Mesendoderm (in vitro differentiated cells): Measurements from ENCODE around the gene ASPSCR1.

Source experiments
- DNase-seq: peaks from one replicate; pipeline ENCODE4 v3.0.0; 2013
- H2AK5ac ChIP-seq: 2 replicates; pipeline ENCODE4 v1.6.1; 2013; ENCODE audit warnings: low read length, inconsistent platforms
- H2BK120ac ChIP-seq: 2 replicates; pipeline ENCODE4 v1.6.1; 2013; ENCODE audit warnings: low read depth, mild to moderate bottlenecking, low read length, moderate library complexity, mixed read lengths
- H2BK15ac ChIP-seq: replicated peaks from 2 replicates; pipeline ENCODE4 v1.6.1; 2013; ENCODE audit warnings: low read depth, mild to moderate bottlenecking, moderate library complexity
- H2BK5ac ChIP-seq: 2 replicates; pipeline ENCODE4 v1.6.1; 2013; ENCODE audit warnings: low read length, inconsistent platforms
- H3K18ac ChIP-seq: 2 replicates; pipeline ENCODE4 v1.6.1; 2013; ENCODE audit warnings: mild to moderate bottlenecking, low read length, mixed read lengths
- H3K23ac ChIP-seq: one replicate; pipeline ENCODE4 v1.6.1; 2013; ENCODE audit warnings: low read length
- H3K27ac ChIP-seq: 2 replicates; pipeline ENCODE4 v1.5.1; 2013; ENCODE audit warnings: low read depth, mild to moderate bottlenecking, inconsistent platforms, low read length, moderate library complexity
- H3K27me3 ChIP-seq: 2 replicates; pipeline ENCODE4 v1.6.1; 2013; ENCODE audit warnings: low read length, control low read depth, mild to moderate bottlenecking, inconsistent platforms; ENCODE audit not compliant: insufficient read depth, poor library complexity
- H3K36me3 ChIP-seq: 2 replicates; pipeline ENCODE4 v1.6.1; 2013; ENCODE audit warnings: low read length, inconsistent platforms; ENCODE audit not compliant: control insufficient read depth, insufficient read depth
- H3K4ac ChIP-seq: one replicate; pipeline ENCODE4 v1.6.1; 2013; ENCODE audit warnings: low read depth, mild to moderate bottlenecking, low read length, moderate library complexity
- H3K4me1 ChIP-seq: 2 replicates; pipeline ENCODE4 v1.6.1; 2013; ENCODE audit warnings: low read depth, low read length, inconsistent platforms; ENCODE audit not compliant: control insufficient read depth
- H3K4me2 ChIP-seq: 2 replicates; pipeline ENCODE4 v1.6.1; 2013; ENCODE audit warnings: low read length
- H3K4me3 ChIP-seq: 2 replicates; pipeline ENCODE4 v1.5.1; 2013; ENCODE audit warnings: mild to moderate bottlenecking, low read length
- H3K56ac ChIP-seq: one replicate; pipeline ENCODE4 v1.6.1; 2013; ENCODE audit warnings: low read length
- H3K79me1 ChIP-seq: 2 replicates; pipeline ENCODE4 v1.6.1; 2013; ENCODE audit warnings: low read length, inconsistent platforms
- H3K79me2 ChIP-seq: 2 replicates; pipeline ENCODE4 v1.6.1; 2013; ENCODE audit warnings: mild to moderate bottlenecking, low read length; ENCODE audit not compliant: control insufficient read depth, insufficient read depth
- H3K9ac ChIP-seq: 2 replicates; pipeline ENCODE4 v1.6.1; 2013; ENCODE audit warnings: low read length, inconsistent platforms
- H4K5ac ChIP-seq: one replicate; pipeline ENCODE4 v1.6.1; 2013; ENCODE audit warnings: low read length
- H4K8ac ChIP-seq: one replicate; pipeline ENCODE4 v1.6.1; 2013; ENCODE audit warnings: low read depth, mild to moderate bottlenecking, control low read depth, low read length, moderate library complexity
- WGBS: extraction: QIAGEN DNeasy Blood & Tissue Kit; methylation state at CpG from one replicate; pipeline ENCODE4 v1.1.7; 2013; ENCODE audit warnings: low lambda C conversion rate, missing lambda C conversion rate; ENCODE audit not compliant: insufficient coverage; ENCODE audit errors: extremely low coverage; 5-methylcytosine and 5-hydroxymethylcytosine counted together

Gene ASPSCR1

GRCh38 chr17:81991684-81992305 is 14.4 kb downstream of the ASPSCR1 start:
- Histone ChIP-seq H3K79me1 (peaks cover 1% of the 10 kb centered on the region), H2BK120ac (no peak overlapping the region), H3K79me2 (no peaks in the 10 kb centered on the region), H3K23ac (peak overlapping the region; percentile 56), H3K56ac (peak overlapping the region; percentile 53), H2BK15ac (no peak overlapping the region), H3K4me3 (no peak overlapping the region), H3K27ac (peak overlapping the region; percentile 14), H3K36me3 (no peaks in the 10 kb centered on the region), H2BK5ac (no peak overlapping the region), H3K4ac (no peak overlapping the region), H3K4me1 (peaks cover 3% of the 10 kb centered on the region), H4K8ac (no peak overlapping the region), H3K27me3 (no peaks in the 10 kb centered on the region), H3K9ac (peak overlapping the region; percentile 25), H3K18ac (no peak overlapping the region), H4K5ac (no peak overlapping the region), H2AK5ac (no peak overlapping the region), H3K4me2 (no peak overlapping the region)
- DNase-seq, result no peak
- WGBS, result no CpG with 5 or more reads among the region's 31 CpGs

- Histone ChIP-seq H3K56ac (peak overlapping the region; percentile 53), H3K36me3 (no peaks in the 10 kb centered on the region), H3K18ac (no peak overlapping the region), H3K4ac (no peak overlapping the region), H3K79me1 (peaks cover 1% of the 10 kb centered on the region), H3K4me2 (no peak overlapping the region), H2BK5ac (no peak overlapping the region), H2BK15ac (no peak overlapping the region), H3K23ac (no peak overlapping the region), H2AK5ac (no peak overlapping the region), H3K4me3 (no peak overlapping the region), H3K4me1 (peaks cover 3% of the 10 kb centered on the region), H3K79me2 (no peaks in the 10 kb centered on the region), H3K9ac (peak overlapping the region; percentile 25), H4K5ac (no peak overlapping the region), H2BK120ac (no peak overlapping the region), H4K8ac (no peak overlapping the region), H3K27me3 (no peaks in the 10 kb centered on the region), H3K27ac (no peak overlapping the region)
- DNase-seq, result no peak
- no CpG with 5 or more reads among the region's 31 CpGs for WGBS
Observed at GRCh38 chr17:81992306-81993102, 15.1 kb downstream of the ASPSCR1 start.

GRCh38 chr17:81993729-81994592 is 16.5 kb downstream of the ASPSCR1 start:
- Histone ChIP-seq H2AK5ac (no peak overlapping the region), H3K9ac (no peak overlapping the region), H4K8ac (no peak overlapping the region), H3K36me3 (no peaks in the 10 kb centered on the region), H3K79me2 (no peaks in the 10 kb centered on the region), H3K23ac (no peak overlapping the region), H3K4me1 (peaks cover 3% of the 10 kb centered on the region), H4K5ac (no peak overlapping the region), H3K18ac (no peak overlapping the region), H3K79me1 (peaks cover 1% of the 10 kb centered on the region), H3K4ac (no peak overlapping the region), H2BK5ac (no peak overlapping the region), H2BK120ac (no peak overlapping the region), H3K4me2 (no peak overlapping the region), H3K27me3 (no peaks in the 10 kb centered on the region), H3K56ac (no peak overlapping the region), H2BK15ac (no peak overlapping the region), H3K4me3 (no peak overlapping the region), H3K27ac (no peak overlapping the region)
- DNase-seq, result no peak
- WGBS, result no CpG with 5 or more reads among the region's 37 CpGs

GRCh38 chr17:81994593-81995462 is 17.4 kb downstream of the ASPSCR1 start:
- no peak overlapping the region for H2BK15ac ChIP-seq
- no peaks in the 10 kb centered on the region for H3K36me3 ChIP-seq
- no peak overlapping the region for H3K4me3 ChIP-seq
- H4K8ac ChIP-seq, result no peak overlapping the region
- H2BK5ac ChIP-seq, result no peak overlapping the region
- no peak overlapping the region for H3K9ac ChIP-seq
- no peak overlapping the region for H4K5ac ChIP-seq
- H3K56ac ChIP-seq, result no peak overlapping the region
- no peak overlapping the region for H2BK120ac ChIP-seq
- no peak overlapping the region for H2AK5ac ChIP-seq
- H3K23ac ChIP-seq, result no peak overlapping the region
- no peaks in the 10 kb centered on the region for H3K27me3 ChIP-seq
- H3K4me1 ChIP-seq, result peaks cover 3% of the 10 kb centered on the region
- WGBS, result no CpG with 5 or more reads among the region's 39 CpGs
- H3K79me2 ChIP-seq, result no peaks in the 10 kb centered on the region
- DNase-seq, result no peak
- no peak overlapping the region for H3K4ac ChIP-seq
- H3K27ac ChIP-seq, result no peak overlapping the region
- peaks cover 1% of the 10 kb centered on the region for H3K79me1 ChIP-seq
- no peak overlapping the region for H3K4me2 ChIP-seq
- H3K18ac ChIP-seq, result no peak overlapping the region

GRCh38 chr17:81995463-81996231 is 18.2 kb downstream of the ASPSCR1 start:
- Histone ChIP-seq H3K4me3 (no peak overlapping the region), H3K18ac (no peak overlapping the region), H3K79me1 (peaks cover 1% of the 10 kb centered on the region), H3K27ac (no peak overlapping the region), H3K4me1 (peaks cover 3% of the 10 kb centered on the region), H3K79me2 (no peaks in the 10 kb centered on the region), H3K23ac (no peak overlapping the region), H2BK15ac (no peak overlapping the region), H3K36me3 (no peaks in the 10 kb centered on the region), H3K27me3 (no peaks in the 10 kb centered on the region), H2BK5ac (no peak overlapping the region), H3K56ac (no peak overlapping the region), H3K4ac (no peak overlapping the region), H3K4me2 (no peak overlapping the region), H3K9ac (no peak overlapping the region), H4K8ac (no peak overlapping the region), H2BK120ac (no peak overlapping the region), H2AK5ac (no peak overlapping the region), H4K5ac (no peak overlapping the region)
- no peak for DNase-seq
- WGBS, result no CpG with 5 or more reads among the region's 29 CpGs
